HG03521 (cell line): ENCODE results near the gene CD99L2.
"Not testable (repeated sequence)": the region's sequence is repeated elsewhere in the genome, so short reads cannot be mapped to it uniquely, and the experiment has no call there.

Source experiments
- ATAC-seq: cut with Tn5 transposase; IDR thresholded peaks from one replicate; pipeline ENCODE4 v1.9.1; 2021; ENCODE audit warnings: mild to moderate bottlenecking, moderate library complexity; ENCODE audit not compliant: unreplicated experiment

The CD99L2 gene

DNA sequence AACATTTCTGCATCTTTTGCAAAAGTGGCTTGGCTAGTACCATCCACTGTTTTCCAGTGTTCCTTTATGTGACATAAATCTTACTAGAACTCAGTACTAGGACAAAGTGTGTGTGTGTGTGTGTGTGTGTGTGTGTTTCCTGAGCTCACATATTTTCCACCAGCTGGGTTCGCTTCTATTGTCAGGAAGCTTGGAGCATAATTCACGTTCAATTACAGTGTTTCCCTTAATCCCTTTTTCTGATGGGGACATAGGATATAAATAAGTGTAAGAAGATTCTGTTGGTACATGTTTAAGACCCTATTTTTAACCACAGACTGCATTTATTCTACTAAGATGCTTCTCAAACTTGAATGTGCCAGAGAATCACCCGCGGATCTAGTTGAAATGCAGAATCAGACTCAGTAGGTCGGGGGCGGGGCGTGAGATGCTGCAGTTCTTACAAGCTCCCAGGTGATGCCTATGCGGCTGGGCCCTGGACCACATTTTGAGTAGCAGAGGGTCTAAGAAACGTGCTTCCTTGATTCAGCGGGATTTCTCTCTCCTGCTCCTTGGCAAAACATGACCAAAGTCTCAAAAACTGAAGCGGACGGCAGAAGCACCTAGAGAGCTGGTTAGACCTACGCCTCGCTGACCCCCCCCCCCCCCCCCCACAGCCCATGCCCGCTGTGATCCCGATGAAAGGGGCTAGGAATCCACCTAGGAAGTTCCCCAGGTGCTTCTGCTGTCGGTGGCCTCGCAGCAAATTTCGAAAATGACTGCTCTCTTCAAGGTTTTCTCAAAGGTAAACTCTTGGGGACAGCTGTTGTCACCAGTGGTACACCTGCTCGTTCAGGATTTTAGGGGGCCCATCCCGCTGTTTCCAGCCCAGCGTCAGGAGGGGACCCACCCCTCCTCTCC, 797 bp downstream of the CD99L2 start:
- ATAC-seq = no peak

- ATAC-seq = no peak
Measured at GRCh38 chrX:150896632-150897031, 1.8 kb downstream of the CD99L2 start.

- no peak for ATAC-seq
Measured at GRCh38 chrX:150893936-150894335, 4.5 kb downstream of the CD99L2 start.

- ATAC-seq = no peak
Measured at GRCh38 chrX:150889131-150889530, 9.3 kb downstream of the CD99L2 start.

DNA sequence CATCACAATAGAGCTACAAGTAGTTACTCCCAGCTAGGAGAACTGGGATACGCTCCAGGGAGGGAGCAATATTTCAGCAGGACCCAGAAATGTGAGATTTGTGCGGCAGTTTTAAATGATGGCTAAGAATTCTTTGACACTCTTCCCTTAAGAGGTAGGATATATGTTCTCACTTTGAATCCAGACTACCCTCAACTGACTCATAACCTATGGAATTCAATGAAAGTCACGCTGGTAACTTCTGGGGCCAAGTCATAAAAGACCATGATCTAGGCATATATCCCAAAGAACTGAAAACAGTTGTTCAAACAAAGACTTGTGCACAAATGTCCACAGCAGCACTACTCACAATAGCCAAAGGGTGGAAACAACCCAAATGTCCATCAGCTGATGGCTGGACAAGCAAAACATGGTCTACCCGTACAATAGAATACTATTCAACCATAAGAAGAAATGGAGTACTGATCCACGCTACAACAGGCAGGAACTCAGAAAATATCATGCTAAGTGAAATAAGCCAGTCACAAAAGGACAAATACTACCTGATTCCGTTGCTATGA, 10.5 kb downstream of the CD99L2 start:
- ATAC-seq = no peak

DNA sequence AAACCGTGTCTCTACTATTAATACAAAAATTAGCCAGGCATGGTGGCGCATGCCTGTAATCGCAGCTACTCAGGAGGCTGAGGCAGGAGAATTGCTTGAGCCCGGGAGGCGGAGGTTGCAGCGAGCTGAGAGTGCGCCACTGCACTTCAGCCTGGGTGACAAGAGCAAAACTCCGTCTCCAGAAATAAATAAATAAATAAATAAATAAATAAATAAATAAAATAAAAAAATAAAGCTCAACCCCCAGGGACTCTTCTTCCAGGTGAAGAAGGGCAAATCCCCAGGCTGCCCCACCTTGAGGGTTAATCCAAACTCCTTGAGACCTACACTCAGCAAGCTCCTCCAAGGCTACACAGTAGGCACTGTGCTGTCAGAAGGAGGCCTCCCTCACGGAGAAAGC, 11.2 kb downstream of the CD99L2 start:
- ATAC-seq = not testable (repeated sequence)

DNA sequence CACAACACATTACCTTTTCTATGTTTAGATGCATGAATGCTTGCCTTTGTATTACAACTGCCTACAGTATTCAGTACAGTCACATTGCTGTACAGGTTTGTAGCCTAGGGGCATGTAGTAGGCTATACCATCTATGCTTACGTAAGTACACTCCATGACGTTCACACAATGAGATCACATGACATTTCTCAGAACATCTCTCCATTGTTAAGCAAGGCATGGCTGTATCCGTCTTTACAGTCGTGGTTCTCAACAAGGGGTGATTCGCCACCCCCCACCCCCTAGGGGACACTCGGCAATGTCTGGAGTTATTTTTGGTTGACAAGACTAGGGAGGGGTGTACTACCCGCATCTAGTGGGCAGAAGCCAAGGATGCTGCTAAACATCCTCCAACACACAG, 12.1 kb downstream of the CD99L2 start:
- ATAC-seq = no peak

- ATAC-seq = no peak
Measured at GRCh38 chrX:150880808-150881165, 17.7 kb downstream of the CD99L2 start.

GRCh38 chrX:150879855-150880807, 18.3 kb downstream of the CD99L2 start:
- ATAC-seq = peak; percentile 81

GRCh38 chrX:150875621-150876020, 22.8 kb downstream of the CD99L2 start:
- not testable (repeated sequence) for ATAC-seq

GRCh38 chrX:150874448-150874847, 24.0 kb downstream of the CD99L2 start:
- ATAC-seq = no peak

GRCh38 chrX:150873616-150874015, 24.9 kb downstream of the CD99L2 start:
- no peak for ATAC-seq

GRCh38 chrX:150872773-150873336, 25.6 kb downstream of the CD99L2 start:
- ATAC-seq = no peak

DNA sequence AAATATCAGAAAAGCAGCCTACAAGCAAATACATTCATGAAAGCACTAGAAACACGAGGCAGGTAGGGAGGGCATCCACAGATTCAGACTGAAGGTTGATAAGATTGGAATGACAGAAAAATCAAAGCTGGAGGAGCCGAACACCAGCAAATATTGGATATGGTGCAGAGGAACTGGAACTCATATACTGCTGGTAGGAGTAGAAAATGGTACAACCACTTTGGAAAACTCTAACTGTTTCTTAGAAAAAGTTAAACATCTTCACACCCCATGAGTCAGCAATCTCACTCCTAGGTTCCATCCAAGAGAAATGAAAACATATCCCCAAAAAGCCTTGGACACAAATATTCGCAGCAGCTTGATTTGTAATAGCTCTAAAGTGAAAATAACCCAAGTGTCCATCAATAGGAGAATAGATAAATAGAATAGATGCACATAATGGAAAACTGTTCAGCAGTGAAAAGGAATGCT, 27.1 kb downstream of the CD99L2 start:
- ATAC-seq = no peak

DNA sequence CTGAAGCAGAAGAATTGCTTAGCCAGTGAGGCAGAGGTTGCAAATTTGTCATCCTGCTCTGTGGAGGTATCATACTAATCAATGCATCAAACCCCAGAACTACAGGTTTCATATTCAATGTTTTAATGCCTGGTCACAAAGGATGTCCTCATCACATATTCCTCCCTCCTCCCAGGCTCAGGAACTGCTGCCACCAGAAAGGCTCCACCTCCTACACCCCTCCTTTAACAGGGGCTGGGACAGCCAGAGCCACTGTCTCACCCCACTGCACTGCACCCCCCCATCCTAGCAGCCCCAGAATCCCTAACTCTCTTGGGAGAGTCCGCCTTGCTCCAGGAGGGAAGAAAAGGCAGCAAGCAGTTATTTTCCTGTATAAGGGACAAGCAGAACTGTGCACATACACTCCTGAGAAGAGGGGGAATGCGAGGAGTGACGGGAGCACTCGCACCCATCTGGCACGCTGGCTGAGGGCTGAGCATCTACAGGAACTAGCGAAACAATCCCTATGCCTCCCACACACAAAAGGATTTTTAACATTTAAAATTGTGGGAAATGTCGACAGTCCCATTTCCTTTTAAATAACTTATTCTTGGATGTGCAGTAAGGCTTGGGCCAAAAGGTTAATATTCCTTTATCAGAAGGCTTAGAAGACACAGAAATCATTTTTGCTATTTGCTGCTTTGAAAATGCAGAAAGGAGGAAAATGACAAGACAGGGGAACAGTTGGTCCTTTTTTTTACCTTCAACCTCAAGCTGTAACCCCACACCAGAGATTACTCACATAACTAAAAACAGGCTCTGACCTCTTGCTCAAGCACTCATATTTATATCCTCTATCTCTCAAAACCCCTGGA, 27.8 kb downstream of the CD99L2 start:
- ATAC-seq = no peak

DNA sequence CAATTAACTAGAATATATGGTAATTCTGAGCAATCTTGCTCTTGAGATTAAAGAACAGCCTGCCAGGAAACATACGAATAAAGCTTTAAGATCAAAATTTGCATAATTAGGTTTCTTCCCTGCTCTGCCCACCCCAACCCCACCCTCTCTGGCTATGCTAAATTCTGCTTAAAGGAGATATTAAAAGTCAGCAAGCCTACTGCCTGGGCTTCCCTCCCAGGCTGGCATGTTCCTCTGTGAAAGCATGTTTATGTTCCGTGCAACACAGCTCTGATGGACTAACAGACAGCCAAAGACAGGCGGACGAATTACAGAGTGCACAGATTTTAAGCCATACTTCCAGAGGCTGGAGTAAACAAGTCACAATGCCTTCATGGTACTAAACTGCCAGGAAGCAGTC, 28.4 kb downstream of the CD99L2 start:
- ATAC-seq = no peak

DNA sequence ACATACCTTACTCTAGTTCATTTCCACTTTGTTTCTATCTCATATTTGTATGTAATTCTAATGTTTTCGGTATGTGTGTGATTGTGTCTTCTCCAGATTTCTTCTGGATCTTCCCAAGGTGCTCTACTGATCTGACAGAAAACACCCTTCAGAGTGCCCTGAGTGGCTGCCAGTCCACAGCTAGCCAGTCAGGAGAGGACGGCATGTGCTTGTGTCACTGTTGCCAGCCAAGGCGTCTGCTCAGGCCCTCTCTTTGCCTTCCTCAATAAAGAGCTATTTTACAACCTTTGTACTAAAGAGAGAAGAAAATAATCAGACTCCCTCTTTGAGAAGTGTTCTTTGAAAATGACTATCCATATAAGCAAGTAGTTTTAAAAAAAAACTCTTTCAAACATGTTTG, 29.0 kb downstream of the CD99L2 start:
- no peak for ATAC-seq

- no peak for ATAC-seq
Measured at GRCh38 chrX:150868625-150869024, 29.8 kb downstream of the CD99L2 start.

- no peak for ATAC-seq
Measured at GRCh38 chrX:150864127-150864526, 34.3 kb downstream of the CD99L2 start.

GRCh38 chrX:150863191-150863590, 35.3 kb downstream of the CD99L2 start:
- no peak for ATAC-seq
